K562 (cell line): ENCODE data around the gene COG4. TPM values are rescaled to one million over a fixed set of nuclear protein-coding genes. Genes with fewer than 3 reads are reported as not detected.
A peak's percentile ranks its signal among the peaks of the same experiment; 100 is the strongest.

Experiments used
- ARHGAP35 ChIP-seq: fragments of 450-650 bp; IDR thresholded peaks from 2 replicates; pipeline ENCODE4 v1.6.1; 2018; ENCODE audit not compliant: partially characterized antibody
- BCLAF1 ChIP-seq, 2 experiments: fragments of 450-650 bp in 1 of 2; IDR thresholded peaks; 2 replicates each; pipeline ENCODE4 v1.6.1; 2011 to 2017; ENCODE audit warnings: low read depth in 2 of 2, antibody characterized with exemption in 1 of 2, borderline replicate concordance in 1 of 2, low read length in 1 of 2, mild to moderate bottlenecking in 1 of 2, mixed read lengths in 1 of 2; ENCODE audit not compliant: control insufficient read depth in 1 of 2
- CHCHD3 ChIP-seq: fragments of 250-450 bp; sonication (Bioruptor Pico); IDR thresholded peaks from 2 replicates; pipeline ENCODE4 v2.1.2; 2022; ENCODE audit warnings: mild to moderate bottlenecking
- CTBP1 ChIP-seq: fragments of 450-650 bp; IDR thresholded peaks from 2 replicates; pipeline ENCODE4 v1.6.1; 2016; ENCODE audit warnings: borderline replicate concordance
- FOXA3 ChIP-seq, 2 experiments: fragments of 450-650 bp in 1 of 2; sonication (generic) in 1 of 2; formaldehyde crosslinking; IDR thresholded peaks in 1 of 2; conservative IDR thresholded peaks in 1 of 2; 2 replicates each; pipeline versions ENCODE4 v1.4.0 to v1.8.0; 2020 to 2022; ENCODE audit warnings: mild to moderate bottlenecking in 2 of 2, missing genetic modification reagents in 1 of 2
- GATAD2B ChIP-seq: fragments of 450-650 bp; IDR thresholded peaks from 2 replicates; pipeline ENCODE4 v1.6.1; 2017; ENCODE audit warnings: mild to moderate bottlenecking, borderline replicate concordance
- RFX1 ChIP-seq: fragments of 450-650 bp; IDR thresholded peaks from 2 replicates; pipeline ENCODE4 v1.6.1; 2016; ENCODE audit warnings: mild to moderate bottlenecking, moderate library complexity
- ZEB2 ChIP-seq: fragments of 450-650 bp; IDR thresholded peaks from 2 replicates; pipeline ENCODE4 v1.6.1; 2016
- ZNF512 ChIP-seq: IDR thresholded peaks from 2 replicates; pipeline ENCODE4 v1.6.1; 2016; ENCODE audit warnings: missing genetic modification characterization, missing compliant biosample characterization
- ZNF696 ChIP-seq: fragments of 250-450 bp; sonication (Bioruptor Pico); conservative IDR thresholded peaks from 2 replicates; pipeline ENCODE4 v1.4.0; 2020; ENCODE audit warnings: mild to moderate bottlenecking, moderate library complexity
- ZNF764 ChIP-seq: fragments of 250-450 bp; sonication (Bioruptor Pico); IDR thresholded peaks from 2 replicates; pipeline ENCODE4 v1.4.0; 2020; ENCODE audit warnings: low read depth, mild to moderate bottlenecking, moderate library complexity
- ZNF785 ChIP-seq: fragments of 250-450 bp; sonication (Bioruptor Pico); IDR thresholded peaks from 2 replicates; pipeline ENCODE4 v1.4.0; 2020; ENCODE audit warnings: mild to moderate bottlenecking
- polyA plus RNA-seq, 8 experiments: library from polyadenylated mRNA; depleted of rRNA in 4 of 8; stranded (reverse) in 5 of 8; unstranded in 3 of 8; fragments of >200 nt; fragmentation: Nextera tagmentation in 2 of 8; fragmentation: Illumina TruSeq in 1 of 8; extraction: Ambion mirVana in 2 of 8; extraction: Trizol in 1 of 8; gene quantifications; 2 replicates each; pipeline versions ENCODE4 v1.2.1 to v1.2.3, GENCODE V29; 2011 to 2014; ENCODE audit warnings: inconsistent platforms in 1 of 8, missing spikeins in 1 of 8
- total RNA-seq, 7 experiments: library from RNA; depleted of rRNA in 6 of 7; stranded (reverse); fragments of >200 nt in 6 of 7; fragmentation: Illumina TruSeq in 2 of 7; extraction: Trizol in 2 of 7; gene quantifications; 2 replicates each; pipeline versions ENCODE4 v1.2.1 to v1.2.3, GENCODE V29; 2011 to 2021; ENCODE audit warnings: low replicate concordance in 1 of 7
- TF ChIP-seq, protein P1 (sequence below): IDR thresholded peaks from 2 replicates; pipeline ENCODE4 v1.6.1; 2011; ENCODE audit warnings: borderline replicate concordance, low read depth, mild to moderate bottlenecking, moderate library complexity, low read length; ENCODE audit not compliant: insufficient read depth, poor library complexity, severe bottlenecking
- TF ChIP-seq, protein P2 (sequence below): fragments of 450-650 bp; IDR thresholded peaks from 2 replicates; pipeline ENCODE4 v1.7.1; 2018; ENCODE audit warnings: mild to moderate bottlenecking, low read depth; ENCODE audit not compliant: partially characterized antibody
- TF ChIP-seq, protein P3 (sequence below): fragments of 450-650 bp; formaldehyde crosslinking; IDR thresholded peaks from 2 replicates; pipeline ENCODE4 v1.4.0; 2022; ENCODE audit warnings: missing genetic modification characterization

The COG4 gene
- total and polyA plus RNA-seq, 9 of the 15 experiments (the other 6 are each of a cell fraction or from before 2014, with no cell fraction given), result 13.7 to 73.9 (median 44.2) TPM

DNA sequence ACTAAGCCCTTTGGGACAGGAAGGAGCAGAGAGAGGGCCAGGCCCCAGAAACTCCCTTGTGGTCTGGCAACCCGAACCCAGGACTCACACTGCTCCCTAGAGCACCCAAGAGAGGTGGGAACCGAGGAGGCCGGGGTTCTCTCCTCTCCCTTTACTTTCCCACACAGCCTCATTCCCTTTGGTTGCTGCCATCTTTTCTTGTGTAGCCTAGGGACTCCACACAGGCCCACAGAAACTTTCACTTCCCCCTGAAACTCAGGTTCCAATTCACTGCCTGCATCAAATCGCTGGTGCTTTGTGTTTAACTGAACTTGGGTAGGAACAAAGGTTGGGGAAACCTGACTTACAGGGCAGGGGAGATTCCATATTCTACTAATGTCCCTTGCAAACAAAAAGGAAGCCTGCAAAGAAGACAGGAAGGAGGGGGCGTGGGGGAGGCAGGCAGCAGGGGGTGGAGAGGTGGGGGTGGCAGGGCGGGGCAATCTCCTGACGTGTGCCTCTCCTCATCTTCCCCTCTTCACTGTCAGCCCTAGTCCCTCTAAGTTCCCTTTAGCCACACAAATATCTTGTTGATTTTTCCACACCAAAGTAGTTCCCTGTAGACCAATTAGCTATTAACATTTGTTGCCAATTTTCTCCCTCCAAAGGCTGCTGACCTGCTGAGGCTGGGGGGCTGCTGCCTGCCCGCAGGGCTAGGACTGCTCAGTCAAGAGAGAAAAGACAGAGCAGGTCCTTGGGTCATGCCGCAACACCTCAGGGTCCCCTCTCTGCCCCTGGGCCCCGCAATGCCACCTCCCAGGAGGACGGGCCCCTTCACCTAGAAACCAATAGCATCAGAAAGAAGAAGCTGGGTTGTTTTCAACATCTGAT, 92.5 kb downstream of the COG4 start (continued):
- TF ChIP-seq BCLAF1 (IDR thresholded peaks at IDR 0.05; ENCODE audit: borderline replicate concordance in 1 of 2, control insufficient read depth in 1 of 2, low read depth in 2 of 2, low read length in 1 of 2) (no peak), ZEB2 (no peak), ARHGAP35 (no peak), ZNF512 (no peak), ZNF696 (CRISPR knock-in tag) (no peak), CHCHD3 (CRISPR knock-in tag) (no peak), FOXA3 (CRISPR knock-in tag; conservative IDR thresholded peaks at IDR 0.05 in 1 of 2, IDR thresholded peaks at IDR 0.05 in 1 of 2) (no peak), GATAD2B (no peak), RFX1 (no peak), CTBP1 (peak; percentile 18; the same call in 1 of the 2 replicates), ZNF764 (CRISPR knock-in tag) (no peak), ZNF785 (no peak)
- TF ChIP-seq, protein P1, sequence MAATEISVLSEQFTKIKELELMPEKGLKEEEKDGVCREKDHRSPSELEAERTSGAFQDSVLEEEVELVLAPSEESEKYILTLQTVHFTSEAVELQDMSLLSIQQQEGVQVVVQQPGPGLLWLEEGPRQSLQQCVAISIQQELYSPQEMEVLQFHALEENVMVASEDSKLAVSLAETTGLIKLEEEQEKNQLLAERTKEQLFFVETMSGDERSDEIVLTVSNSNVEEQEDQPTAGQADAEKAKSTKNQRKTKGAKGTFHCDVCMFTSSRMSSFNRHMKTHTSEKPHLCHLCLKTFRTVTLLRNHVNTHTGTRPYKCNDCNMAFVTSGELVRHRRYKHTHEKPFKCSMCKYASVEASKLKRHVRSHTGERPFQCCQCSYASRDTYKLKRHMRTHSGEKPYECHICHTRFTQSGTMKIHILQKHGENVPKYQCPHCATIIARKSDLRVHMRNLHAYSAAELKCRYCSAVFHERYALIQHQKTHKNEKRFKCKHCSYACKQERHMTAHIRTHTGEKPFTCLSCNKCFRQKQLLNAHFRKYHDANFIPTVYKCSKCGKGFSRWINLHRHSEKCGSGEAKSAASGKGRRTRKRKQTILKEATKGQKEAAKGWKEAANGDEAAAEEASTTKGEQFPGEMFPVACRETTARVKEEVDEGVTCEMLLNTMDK, result no peak
- TF ChIP-seq, protein P2, sequence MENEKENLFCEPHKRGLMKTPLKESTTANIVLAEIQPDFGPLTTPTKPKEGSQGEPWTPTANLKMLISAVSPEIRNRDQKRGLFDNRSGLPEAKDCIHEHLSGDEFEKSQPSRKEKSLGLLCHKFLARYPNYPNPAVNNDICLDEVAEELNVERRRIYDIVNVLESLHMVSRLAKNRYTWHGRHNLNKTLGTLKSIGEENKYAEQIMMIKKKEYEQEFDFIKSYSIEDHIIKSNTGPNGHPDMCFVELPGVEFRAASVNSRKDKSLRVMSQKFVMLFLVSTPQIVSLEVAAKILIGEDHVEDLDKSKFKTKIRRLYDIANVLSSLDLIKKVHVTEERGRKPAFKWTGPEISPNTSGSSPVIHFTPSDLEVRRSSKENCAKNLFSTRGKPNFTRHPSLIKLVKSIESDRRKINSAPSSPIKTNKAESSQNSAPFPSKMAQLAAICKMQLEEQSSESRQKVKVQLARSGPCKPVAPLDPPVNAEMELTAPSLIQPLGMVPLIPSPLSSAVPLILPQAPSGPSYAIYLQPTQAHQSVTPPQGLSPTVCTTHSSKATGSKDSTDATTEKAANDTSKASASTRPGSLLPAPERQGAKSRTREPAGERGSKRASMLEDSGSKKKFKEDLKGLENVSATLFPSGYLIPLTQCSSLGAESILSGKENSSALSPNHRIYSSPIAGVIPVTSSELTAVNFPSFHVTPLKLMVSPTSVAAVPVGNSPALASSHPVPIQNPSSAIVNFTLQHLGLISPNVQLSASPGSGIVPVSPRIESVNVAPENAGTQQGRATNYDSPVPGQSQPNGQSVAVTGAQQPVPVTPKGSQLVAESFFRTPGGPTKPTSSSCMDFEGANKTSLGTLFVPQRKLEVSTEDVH, result no peak
- TF ChIP-seq, protein P3, sequence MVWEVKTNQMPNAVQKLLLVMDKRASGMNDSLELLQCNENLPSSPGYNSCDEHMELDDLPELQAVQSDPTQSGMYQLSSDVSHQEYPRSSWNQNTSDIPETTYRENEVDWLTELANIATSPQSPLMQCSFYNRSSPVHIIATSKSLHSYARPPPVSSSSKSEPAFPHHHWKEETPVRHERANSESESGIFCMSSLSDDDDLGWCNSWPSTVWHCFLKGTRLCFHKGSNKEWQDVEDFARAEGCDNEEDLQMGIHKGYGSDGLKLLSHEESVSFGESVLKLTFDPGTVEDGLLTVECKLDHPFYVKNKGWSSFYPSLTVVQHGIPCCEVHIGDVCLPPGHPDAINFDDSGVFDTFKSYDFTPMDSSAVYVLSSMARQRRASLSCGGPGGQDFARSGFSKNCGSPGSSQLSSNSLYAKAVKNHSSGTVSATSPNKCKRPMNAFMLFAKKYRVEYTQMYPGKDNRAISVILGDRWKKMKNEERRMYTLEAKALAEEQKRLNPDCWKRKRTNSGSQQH (CRISPR knock-in tag), result 0 out of 2 replicates have a peak, but pooled peaks have one; percentile 12
